CMK (cell line): ENCODE measurements around the gene TNRC6C.
"Not testable (repeated sequence)": the region's sequence is repeated elsewhere in the genome, so short reads cannot be mapped to it uniquely, and the experiment has no call there.

Experiments
- DNase-seq: peaks from one replicate; pipeline ENCODE4 v3.0.0-alpha.2; 2010; ENCODE audit warnings: low read depth

Gene TNRC6C

DNA sequence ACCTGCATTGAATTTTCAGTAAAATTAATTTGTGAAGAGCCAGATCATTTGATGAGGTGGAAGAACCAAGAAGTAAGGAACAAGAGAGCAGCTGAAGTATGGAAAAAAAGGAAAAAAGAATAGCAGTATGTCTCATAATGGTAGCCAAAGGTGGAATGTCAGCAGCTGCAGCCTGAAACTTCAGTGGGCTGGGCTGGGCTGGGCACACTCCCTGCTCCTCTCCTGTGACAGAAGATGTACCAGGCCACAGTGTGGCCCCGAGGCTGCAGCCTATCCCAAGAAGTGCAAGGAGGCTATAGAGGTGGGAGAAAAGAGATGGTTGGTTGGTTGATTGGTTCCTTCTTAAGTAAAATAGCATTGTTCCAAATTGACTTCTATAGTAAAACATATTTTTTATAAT is 84.5 kb downstream of the TNRC6C start:
- DNase-seq: no peak

DNA sequence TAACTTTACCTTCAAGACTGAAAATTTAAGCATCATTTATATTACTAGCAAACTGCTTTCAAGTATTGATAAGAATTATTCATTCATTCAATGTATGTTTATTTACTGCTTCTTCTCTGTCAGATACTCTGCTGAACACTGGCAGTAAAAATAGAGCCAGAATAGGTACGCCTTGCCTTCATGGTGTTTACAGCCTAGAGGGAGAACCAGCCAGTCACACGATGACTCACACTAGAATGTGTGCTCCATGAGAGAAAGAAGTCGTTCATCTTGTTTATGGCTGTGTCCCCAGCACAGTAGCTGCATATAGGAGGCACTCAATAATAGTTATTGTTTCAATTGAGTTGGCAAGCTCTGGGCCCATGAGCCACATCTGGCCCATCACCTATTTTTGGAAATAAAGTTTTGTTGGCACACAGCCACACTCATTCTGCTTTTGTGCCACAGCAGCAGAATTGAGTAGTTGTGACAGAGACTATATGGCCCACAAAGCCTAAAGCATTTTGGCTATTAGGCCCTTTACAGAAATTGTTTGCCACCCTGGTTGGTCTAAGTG is 85.9 kb downstream of the TNRC6C start:
- no peak for DNase-seq

DNA sequence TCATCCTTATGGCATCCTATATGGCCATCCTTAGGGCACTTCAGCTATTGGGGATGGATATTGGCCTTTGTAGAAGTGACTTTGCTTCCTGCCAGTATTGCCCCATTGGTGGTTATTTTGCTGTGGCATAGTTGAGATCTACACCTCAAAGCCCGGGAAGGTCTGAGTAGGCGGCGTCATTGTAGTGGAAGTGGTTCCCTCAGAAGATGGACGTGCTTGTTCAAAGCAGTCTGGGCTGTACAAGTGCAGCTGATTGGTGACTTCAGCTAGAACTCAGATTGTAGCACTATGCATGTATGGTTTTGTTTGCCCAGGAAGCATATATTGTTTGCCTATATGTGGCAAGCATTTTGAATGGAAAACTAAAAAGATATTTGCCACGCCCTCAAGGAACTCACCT is 86.8 kb downstream of the TNRC6C start:
- DNase-seq: no peak

DNA sequence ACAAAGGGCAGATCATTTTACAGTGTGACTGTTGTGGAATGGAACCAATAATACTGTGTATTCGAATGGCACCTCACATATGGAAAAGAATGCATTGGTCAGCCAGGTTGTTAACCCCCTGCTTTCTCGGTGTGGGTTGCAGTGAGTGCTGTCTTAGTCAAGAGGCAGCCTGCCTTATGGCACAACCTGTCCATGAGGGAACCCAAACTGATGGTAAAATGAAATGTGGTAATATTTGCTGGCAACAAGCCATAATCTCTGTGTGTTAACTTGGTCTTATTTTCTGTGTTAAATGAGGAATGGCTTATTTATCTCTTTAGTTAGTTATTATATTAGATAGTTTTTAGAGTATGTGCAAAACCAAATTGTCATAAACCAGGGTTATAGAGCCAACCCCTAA is 88.4 kb downstream of the TNRC6C start:
- DNase-seq: no peak

DNA sequence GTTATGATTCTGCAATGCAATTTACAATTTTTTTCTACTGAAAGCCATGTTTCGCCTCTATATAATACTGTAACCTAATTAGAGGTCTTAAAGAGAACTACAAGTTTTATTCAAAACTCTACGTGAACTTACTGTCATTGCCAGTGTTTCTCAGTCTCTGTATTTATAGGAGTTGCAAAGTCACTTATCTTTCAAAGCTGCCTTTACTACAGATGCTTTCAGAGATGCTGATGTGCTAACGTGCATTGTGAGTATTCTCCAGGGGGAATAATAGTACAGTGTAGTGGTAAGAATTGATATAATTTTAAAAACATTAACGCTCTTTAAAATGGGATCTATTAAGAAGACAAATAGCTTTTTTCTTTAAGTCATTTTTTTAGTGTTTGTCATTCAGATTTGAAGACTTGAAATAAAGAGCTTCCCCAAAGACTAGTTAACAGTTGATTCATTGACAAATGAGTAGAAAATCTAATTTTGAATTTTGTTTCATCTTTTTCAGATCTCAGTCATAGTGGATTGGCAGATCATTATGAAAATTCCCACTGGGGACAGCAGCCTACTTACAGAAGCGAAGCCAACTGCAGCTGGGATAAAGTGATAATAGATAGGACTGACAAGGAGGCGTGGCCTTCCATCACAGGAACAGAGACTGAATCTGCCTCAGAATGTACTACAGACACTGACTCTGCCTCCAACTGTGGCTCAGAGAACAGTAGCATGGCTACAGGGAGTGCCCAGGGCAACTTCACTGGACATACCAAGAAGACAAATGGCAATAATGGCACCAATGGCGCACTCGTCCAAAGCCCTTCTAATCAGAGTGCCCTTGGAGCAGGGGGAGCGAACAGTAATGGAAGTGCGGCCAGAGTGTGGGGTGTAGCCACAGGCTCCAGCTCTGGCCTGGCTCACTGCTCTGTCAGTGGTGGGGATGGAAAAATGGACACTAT is 90.1 kb downstream of the TNRC6C start:
- DNase-seq: no peak

DNA sequence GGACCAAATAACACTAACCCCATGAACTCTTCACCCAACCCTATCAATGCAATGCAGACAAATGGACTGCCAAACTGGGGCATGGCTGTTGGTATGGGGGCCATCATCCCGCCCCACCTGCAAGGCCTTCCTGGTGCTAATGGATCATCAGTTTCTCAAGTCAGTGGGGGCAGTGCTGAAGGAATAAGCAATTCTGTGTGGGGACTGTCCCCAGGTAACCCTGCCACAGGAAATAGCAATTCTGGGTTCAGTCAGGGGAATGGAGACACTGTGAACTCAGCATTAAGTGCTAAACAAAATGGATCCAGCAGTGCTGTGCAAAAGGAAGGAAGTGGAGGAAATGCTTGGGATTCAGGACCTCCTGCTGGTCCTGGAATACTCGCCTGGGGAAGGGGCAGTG is 91.1 kb downstream of the TNRC6C start:
- no peak for DNase-seq

DNA sequence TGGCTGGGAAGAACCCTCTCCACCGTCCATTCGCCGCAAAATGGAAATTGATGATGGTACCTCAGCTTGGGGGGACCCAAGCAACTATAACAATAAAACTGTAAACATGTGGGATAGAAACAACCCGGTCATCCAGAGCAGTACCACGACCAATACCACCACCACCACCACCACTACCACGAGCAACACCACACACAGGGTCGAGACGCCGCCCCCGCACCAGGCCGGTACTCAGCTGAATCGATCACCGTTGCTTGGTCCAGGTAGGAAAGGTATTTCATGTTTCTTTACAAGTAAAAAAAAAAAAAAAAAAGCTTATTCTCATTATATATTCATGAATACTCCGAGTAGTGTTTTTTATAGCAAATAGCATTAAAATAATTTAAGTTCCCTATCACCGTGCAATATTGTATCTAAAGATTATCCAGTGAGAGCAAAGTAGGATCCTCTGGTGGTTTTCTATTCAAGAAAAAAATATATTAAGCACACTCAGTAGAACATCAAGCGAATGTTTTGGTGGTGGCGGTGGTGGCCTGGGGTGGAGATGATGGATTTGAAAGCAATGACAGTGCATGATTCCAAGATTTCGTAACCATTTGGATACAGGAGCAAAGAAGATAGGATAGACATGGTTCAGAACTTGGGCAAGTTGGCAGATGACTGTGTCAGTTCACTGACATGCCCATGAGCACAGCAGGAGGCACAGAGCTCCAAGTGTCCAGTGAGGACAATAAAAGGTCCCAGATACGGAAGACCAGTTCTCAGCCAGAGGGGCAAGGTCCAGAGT is 92.9 kb downstream of the TNRC6C start:
- DNase-seq: no peak

DNA sequence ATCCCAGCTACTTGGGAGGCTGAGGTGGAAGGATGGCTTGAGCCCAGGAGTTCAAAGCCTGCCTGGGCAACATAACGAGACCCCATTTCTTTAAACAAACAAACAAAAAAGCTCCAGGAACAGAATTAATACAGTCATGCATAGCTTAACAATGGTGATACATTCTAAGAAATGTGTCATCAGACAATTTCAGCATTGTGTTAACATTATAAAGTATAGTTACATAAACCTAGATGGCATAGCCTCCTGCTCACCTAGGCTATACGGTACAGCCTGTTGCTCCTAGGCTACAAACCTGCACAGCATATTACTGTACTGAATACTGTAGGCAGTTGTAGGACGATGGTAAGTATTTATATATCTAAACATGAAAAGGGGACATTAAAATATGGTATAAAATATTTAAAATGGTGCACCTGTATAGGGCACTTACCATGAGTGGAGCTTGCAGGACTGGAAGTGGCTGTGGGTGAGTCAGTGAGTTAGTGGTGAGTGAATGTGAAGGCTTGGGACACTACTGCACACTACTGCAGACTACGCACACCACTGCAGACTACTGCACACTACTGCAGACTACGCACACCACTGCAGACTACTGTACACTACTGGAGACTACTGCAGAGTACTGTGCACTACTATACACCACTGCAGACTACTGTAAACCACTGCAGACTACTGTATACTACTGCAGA is 95.4 kb downstream of the TNRC6C start:
- no peak for DNase-seq

DNA sequence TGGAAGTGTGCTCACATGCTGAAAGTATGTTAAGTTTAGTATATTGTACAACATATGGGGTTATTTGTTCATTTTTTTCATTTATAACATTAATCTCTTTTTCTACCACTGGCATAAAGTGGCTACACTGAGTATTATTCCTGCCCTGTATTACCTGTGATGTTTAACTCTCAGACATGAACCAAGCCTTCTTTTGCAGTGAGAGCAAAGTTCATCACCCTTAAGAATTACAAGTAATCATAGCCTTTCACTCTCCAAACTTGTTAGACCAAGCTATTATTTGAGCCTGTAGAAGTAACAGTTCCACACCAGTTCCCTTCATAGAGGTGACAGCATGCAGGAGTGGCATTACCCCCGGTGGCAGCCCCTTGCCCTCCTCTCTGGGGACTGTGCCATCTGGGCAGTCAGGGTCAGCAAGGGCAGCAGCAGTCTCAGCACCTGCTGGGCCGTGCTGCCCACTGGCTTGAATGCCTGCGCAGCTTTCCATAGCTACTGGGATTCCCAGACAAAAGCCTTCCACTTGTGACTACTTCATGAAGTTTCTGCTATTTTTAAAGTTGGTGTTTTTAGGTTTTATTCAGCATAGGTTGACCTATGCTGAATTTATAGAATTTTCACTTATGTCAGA is 98.7 kb downstream of the TNRC6C start:
- no peak for DNase-seq

DNA sequence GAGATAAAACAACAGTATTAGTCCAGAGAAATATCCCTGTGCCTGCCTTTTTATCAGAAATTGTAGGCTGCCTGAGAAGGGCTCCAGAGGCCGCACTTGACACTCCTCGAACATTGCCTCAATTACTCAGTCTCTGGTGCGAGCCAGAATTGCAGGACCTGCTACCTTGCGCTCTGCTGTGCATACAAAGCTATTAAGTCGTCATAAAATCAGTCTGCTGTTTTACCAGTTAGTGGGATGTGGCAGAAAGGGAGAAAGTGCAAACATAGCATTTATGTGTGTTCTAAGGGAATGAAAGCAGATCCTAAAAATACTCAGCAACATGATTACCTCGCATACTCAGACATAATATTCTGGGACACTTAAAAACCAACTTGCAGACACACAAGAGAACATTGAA is 99.5 kb downstream of the TNRC6C start:
- DNase-seq: no peak

DNA sequence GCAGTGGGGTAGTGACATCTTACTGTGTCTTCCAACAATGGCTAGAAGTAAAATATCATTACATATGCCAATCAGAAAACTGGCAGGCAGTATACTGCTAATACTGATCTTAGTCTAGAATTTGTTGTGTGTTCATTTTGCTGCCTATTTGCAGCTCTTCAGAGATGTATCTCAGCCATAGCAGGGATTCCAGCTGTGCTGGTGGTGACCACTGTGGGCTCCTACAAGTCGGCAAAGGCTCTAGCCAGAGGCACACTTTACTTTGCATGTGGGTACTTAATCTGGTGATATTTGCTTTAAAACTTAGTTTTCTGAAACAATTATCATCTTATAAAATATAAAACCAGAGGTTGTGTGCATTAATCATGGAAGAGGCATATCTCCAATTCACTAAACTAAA is 100.1 kb downstream of the TNRC6C start:
- DNase-seq: no peak

DNA sequence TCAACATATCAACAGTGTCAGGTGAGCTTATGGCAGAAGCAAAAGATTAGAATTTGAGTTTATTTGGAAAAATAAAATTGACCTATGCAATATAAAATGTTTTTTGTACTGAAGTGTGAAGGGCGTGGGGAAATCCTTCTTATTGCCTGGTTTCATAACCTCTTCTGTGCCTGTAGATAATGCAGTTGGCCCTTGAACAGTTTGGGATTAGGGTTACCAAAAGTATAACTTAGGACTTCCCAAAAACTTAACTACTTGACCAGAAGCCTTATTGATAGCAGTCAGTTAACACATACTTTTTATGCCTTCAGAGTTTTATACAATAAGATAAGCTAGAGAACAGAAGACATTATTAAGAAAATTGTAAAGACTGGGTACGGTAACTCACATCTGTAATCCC is 104.1 kb downstream of the TNRC6C start:
- DNase-seq: no peak

DNA sequence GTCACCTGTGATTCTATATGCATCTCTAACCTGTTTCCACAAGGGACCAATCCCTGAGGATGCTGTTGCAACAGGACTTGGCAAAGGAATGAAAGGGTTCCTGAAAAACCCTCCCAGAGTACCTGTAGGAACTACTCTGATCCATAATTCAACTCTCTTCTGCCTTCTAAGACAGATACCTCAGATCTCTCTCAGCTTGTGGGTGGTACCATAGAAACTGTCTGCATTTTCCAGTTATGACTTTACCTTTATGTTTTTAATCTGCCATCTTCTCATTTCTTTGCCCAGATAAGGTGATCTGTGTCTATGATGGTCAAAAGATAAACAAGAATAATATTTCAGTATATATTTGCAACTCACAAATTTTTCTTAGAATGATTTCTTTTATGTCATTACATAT is 105.0 kb downstream of the TNRC6C start:
- DNase-seq: no peak

DNA sequence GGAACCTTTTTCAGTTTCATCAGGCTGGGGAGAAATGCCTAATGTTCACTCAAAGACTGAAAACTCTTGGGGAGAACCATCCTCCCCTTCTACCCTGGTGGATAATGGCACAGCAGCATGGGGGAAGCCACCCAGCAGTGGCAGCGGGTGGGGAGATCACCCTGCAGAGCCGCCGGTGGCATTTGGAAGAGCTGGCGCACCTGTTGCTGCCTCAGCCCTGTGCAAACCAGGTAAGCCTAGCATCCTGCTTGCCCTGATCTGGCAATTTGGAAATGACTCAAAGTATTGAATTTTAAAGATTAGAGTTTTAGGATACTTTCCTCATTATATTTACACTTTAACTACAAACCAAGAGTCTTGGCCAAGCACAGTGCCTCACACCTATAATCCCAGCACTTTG is 106.2 kb downstream of the TNRC6C start:
- DNase-seq: no peak

DNA sequence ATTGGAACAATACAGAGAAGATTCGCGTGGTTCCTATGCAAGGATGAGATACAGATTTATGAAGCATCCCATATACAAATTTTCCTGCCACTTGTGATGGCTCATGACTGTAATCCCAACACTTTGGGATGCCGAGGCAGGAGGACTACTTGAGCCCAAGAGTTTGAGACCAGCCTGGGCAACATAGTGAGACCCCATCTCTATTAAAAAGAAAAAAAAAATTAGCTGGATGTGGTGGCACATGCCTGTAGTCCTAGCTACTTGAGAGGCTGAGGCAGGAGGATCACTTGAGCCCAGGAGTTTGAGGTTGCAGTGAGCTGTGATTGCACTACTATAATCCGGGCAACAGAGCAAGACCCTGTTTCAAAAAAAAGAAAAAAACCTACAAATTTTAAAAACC is 108.5 kb downstream of the TNRC6C start:
- not testable (repeated sequence) for DNase-seq

DNA sequence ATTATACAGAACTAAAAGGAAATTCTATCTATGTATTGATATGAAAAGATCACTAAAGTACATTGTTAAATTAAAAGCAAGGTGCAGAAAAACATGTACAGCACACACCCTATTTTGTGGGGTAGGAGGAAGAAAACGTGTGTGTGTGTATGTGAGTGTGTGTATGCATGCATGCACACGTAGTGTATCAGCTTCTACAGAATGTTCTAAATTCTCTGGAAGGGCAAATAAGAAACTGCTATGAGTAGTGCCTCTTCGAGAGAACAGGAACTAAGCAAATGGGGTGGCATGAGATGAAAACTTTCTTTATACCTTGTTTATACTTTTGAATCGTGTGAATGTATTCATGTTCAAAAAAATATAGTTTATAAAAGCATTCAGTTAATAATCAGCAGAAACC is 111.2 kb downstream of the TNRC6C start:
- no peak for DNase-seq

DNA sequence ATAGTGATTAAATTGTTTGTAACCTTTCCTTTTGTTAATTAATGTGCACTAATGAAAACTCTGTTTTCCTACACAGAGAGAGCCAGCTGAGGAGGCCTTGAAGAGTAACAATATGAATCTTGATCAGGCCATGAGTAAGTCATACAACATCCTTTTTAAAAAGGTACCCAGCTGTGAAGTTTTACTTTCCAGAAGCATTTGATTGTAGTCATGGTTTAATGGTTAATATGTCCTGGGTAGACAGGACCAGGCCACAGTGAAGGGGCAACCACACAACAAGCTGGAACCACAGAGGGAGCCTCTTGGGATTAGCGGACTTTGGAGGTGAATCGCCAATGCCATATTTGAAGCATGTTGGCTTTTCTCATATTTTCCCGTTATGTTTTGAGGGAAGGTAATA is 114.5 kb downstream of the TNRC6C start:
- no peak for DNase-seq

DNA sequence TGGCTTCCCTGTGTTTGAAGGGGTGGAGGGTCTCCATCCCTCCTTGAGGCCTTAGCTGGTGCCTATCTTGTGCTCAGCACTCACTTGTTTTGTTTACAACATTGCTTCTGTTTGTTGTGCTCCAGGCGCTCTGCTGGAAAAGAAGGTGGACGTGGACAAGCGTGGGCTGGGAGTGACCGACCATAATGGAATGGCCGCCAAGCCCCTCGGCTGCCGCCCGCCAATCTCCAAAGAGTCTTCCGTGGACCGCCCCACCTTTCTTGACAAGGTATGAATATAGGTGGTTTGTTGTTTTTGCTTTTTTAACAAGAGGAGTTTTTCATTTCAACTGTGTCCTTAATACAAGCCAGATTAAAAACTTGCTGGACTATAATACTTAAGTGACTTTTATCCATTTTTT is 116.5 kb downstream of the TNRC6C start:
- no peak for DNase-seq

DNA sequence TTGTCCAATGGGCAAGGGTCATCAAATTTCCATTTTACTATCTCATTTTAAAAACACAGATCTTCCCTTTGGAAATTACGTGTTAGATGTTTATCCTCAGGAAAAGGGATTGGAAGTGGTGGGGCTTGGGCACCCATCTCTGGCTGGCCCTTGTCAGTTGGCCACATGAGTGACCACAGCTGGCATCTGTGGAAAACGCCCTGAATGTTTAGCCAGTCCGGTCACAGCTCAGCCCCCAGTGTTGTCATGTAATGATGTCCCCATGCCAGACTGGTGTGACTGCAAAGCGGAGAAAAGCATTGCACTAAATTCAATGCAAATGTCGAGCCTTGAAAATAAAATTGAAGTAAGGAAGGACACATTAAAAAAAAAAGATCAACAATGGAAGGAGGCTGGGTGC is 117.0 kb downstream of the TNRC6C start:
- no peak for DNase-seq

DNA sequence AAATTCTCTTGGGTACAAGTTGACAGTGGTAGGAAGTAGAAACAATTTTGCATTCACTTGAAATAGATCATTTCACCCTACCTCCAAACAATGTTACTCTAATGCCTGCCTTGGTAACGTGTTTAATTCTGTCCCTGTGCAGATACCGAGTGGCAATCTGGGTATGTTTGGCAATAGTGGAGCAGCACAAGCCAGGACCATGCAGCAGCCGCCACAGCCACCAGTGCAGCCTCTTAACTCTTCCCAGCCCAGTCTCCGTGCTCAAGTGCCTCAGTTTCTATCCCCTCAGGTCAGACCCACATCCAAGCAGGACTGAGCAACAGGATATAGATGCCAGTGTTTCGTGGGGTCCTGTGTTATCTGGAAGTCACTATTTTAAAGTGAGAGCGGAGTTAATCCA is 120.8 kb downstream of the TNRC6C start:
- no peak for DNase-seq

DNA sequence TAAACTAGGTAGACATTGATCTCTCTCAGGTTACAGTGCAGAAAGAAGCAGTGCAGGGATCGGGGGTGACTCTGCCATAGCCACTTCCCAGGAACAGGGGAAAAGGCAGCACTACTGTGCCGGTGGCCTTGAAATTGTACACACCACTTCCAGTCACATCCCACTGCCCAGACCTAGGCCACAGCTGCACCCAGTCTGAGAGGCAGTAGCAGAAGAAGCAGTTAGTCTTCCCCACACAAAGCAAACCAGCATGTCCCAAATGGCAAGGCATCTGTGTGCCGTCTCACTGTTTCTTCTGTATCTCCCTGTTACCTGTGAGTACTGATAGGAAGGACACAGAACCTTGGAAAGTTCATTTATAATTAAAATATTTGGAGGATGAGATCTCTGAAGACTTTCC is 123.0 kb downstream of the TNRC6C start:
- no peak for DNase-seq

DNA sequence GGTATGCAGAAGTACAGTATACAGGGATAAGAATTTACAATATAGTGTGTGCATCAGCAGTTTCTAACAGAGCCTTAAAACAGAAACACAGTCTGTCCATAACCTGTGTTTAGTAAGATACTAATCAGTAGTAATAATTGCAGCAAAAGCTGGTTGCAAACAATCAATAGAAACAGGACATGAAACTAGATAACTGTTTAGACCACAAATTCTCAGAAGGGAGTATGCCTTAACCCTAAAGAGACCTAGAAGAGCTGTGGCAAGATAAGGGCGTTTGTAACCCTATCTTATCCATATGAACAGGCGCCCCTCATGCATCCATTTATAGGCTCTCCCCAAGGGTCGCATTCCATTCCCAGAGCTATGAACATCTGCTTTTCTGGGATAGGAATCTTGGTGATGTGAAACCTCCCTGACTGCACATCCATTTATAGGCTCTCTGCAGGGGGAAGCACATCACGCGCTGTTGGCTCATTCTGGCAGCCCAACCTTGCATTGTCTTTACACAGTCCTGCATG is 123.9 kb downstream of the TNRC6C start:
- DNase-seq: peak; percentile 63
